Suprapubic skin (tissue), 4 donors: ENCODE measurements around the gene PDE9A. TPM values are rescaled to one million over a fixed set of nuclear protein-coding genes. Genes with fewer than 3 reads are reported as not detected.
A peak's percentile ranks its signal among the peaks of the same experiment; 100 is the strongest.

Experiments used
- DNase-seq, 2 donors: peaks; one replicate each; pipeline ENCODE4 v3.0.0-alpha.2; 2019; ENCODE audit warnings: low spot score in 2 of 2
- H3K27ac ChIP-seq: fragments of 200-600 bp; sonication (generic); one replicate; pipeline ENCODE4 v1.5.1; 2019
- H3K27me3 ChIP-seq: fragments of 200-600 bp; sonication (generic); one replicate; pipeline ENCODE4 v1.5.1; 2019
- H3K36me3 ChIP-seq: fragments of 200-600 bp; sonication (generic); one replicate; pipeline ENCODE4 v1.5.1; 2019
- H3K4me1 ChIP-seq: fragments of 200-600 bp; sonication (generic); one replicate; pipeline ENCODE4 v1.5.1; 2019
- H3K4me3 ChIP-seq: fragments of 200-600 bp; sonication (generic); one replicate; pipeline ENCODE4 v1.5.1; 2019; ENCODE audit warnings: mild to moderate bottlenecking
- H3K9me3 ChIP-seq: fragments of 200-600 bp; sonication (generic); one replicate; pipeline ENCODE4 v1.5.1; 2019
- CTCF ChIP-seq, 2 donors: fragments of 200-600 bp in 1 of 2; fragments of 450-650 bp in 1 of 2; sonication (generic) in 1 of 2; IDR thresholded peaks; one replicate each; pipeline ENCODE4 v1.5.1; 2016 to 2019; ENCODE audit warnings: antibody characterized with exemption in 2 of 2, mild to moderate bottlenecking in 1 of 2, moderate library complexity in 1 of 2
- EP300 ChIP-seq: sonication (generic); formaldehyde crosslinking; IDR thresholded peaks from one replicate; pipeline ENCODE4 v1.6.1; 2017; ENCODE audit warnings: antibody characterized with exemption
- POLR2A ChIP-seq, 2 donors: fragments of 450-650 bp; IDR thresholded peaks; one replicate each; pipeline ENCODE4 v1.6.1; 2017; ENCODE audit warnings: antibody characterized with exemption in 2 of 2, mild to moderate bottlenecking in 2 of 2, moderate library complexity in 2 of 2
- POLR2AphosphoS5 ChIP-seq, 3 donors: sonication (generic); formaldehyde crosslinking; IDR thresholded peaks; one replicate each; pipeline ENCODE4 v1.6.1; 2017; ENCODE audit warnings: antibody characterized with exemption in 3 of 3
- WGBS: methylation state at CpG from one replicate; pipeline ENCODE4 v1.1.5; 2018; 5-methylcytosine and 5-hydroxymethylcytosine counted together
- total RNA-seq, 4 donors: library from RNA; depleted of rRNA; stranded (reverse); fragments of >200 nt; gene quantifications; one replicate each; pipeline ENCODE4 v1.1.0, GENCODE V29; 2016

Gene PDE9A
- total RNA-seq = 10 to 100 TPM in 1 of 4 donors, 1 to 10 TPM in 3; 4.5 to 12.0 (median 7.1) TPM

GRCh38 chr21:42653231-42654061, at the start of gene PDE9A:
Gene PDE9A (plus strand): TSS chr21:42653621. CDS start chr21:42653815, 194 bp downstream.
- H3K4me1 ChIP-seq = peaks cover 34% of the 10 kb centered on the region
- under 1% methylated on average over 53 of the region's 91 CpGs for WGBS
- H3K36me3 ChIP-seq = no peaks in the 10 kb centered on the region
- peaks cover 47% of the 10 kb centered on the region for H3K27me3 ChIP-seq
- H3K27ac ChIP-seq = peak within 1 kb of the TSS; percentile 54
- TF ChIP-seq POLR2AphosphoS5 (IDR thresholded peaks at IDR 0.05) (no peak), CTCF (IDR thresholded peaks at IDR 0.05) (no peak), EP300 (no peak), POLR2A (IDR thresholded peaks at IDR 0.05) (no peak)
- no peaks in the 10 kb centered on the region for H3K9me3 ChIP-seq
- H3K4me3 ChIP-seq = peak within 1 kb of the TSS; percentile 61
- DNase-seq = no peak

- H3K36me3 ChIP-seq = no peaks in the 10 kb centered on the region
- H3K4me1 ChIP-seq = no peaks in the 10 kb centered on the region
- TF ChIP-seq EP300 (no peak), POLR2A (IDR thresholded peaks at IDR 0.05) (no peak), POLR2AphosphoS5 (IDR thresholded peaks at IDR 0.05) (no peak), CTCF (IDR thresholded peaks at IDR 0.05) (no peak)
- H3K27ac ChIP-seq = no peak overlapping the region
- H3K4me3 ChIP-seq = no peak overlapping the region
- WGBS = 62% methylated on average over 4 of the region's 4 CpGs
- H3K9me3 ChIP-seq = peaks cover 4% of the 10 kb centered on the region
- no peaks in the 10 kb centered on the region for H3K27me3 ChIP-seq
- DNase-seq = peak; percentile 6 to 15
These were observed 46.3 kb upstream of the PDE9A start for GRCh38 chr21:42607102-42607501.

- H3K9me3 ChIP-seq = peaks cover 4% of the 10 kb centered on the region
- H3K27me3 ChIP-seq = no peaks in the 10 kb centered on the region
- no peak overlapping the region for H3K27ac ChIP-seq
- TF ChIP-seq CTCF (IDR thresholded peaks at IDR 0.05) (no peak), EP300 (no peak), POLR2A (IDR thresholded peaks at IDR 0.05) (no peak), POLR2AphosphoS5 (IDR thresholded peaks at IDR 0.05) (no peak)
- peak; percentile 3 to 23 for DNase-seq
- H3K36me3 ChIP-seq = no peaks in the 10 kb centered on the region
- no peaks in the 10 kb centered on the region for H3K4me1 ChIP-seq
- H3K4me3 ChIP-seq = no peak overlapping the region
- 56% methylated on average over 5 of the region's 5 CpGs for WGBS
These were observed 45.8 kb upstream of the PDE9A start for GRCh38 chr21:42607525-42608102.

- Histone ChIP-seq H3K27ac (no peak overlapping the region), H3K9me3 (peaks cover 4% of the 10 kb centered on the region), H3K4me1 (no peaks in the 10 kb centered on the region), H3K27me3 (no peaks in the 10 kb centered on the region), H3K4me3 (no peak overlapping the region), H3K36me3 (no peaks in the 10 kb centered on the region)
- TF ChIP-seq POLR2A (IDR thresholded peaks at IDR 0.05) = no peak
- no peak for TF ChIP-seq CTCF (IDR thresholded peaks at IDR 0.05)
- no peak for TF ChIP-seq EP300
- no peak for TF ChIP-seq POLR2AphosphoS5 (IDR thresholded peaks at IDR 0.05)
- 74% methylated on average over 4 of the region's 4 CpGs for WGBS
- DNase-seq = peak in 1 of 2 donors; percentile 19
These were observed 45.0 kb upstream of the PDE9A start for GRCh38 chr21:42608446-42608845.

GRCh38 chr21:42609811-42610210, 43.6 kb upstream of the PDE9A start:
- peak; percentile 51 to 65 for DNase-seq
- Histone ChIP-seq H3K4me1 (peaks cover 7% of the 10 kb centered on the region), H3K27me3 (no peaks in the 10 kb centered on the region), H3K9me3 (no peaks in the 10 kb centered on the region), H3K36me3 (no peaks in the 10 kb centered on the region), H3K27ac (no peak overlapping the region), H3K4me3 (no peak overlapping the region)
- TF ChIP-seq POLR2AphosphoS5 (IDR thresholded peaks at IDR 0.05) = no peak
- TF ChIP-seq POLR2A (IDR thresholded peaks at IDR 0.05) = no peak
- no peak for TF ChIP-seq CTCF (IDR thresholded peaks at IDR 0.05)
- TF ChIP-seq EP300 = no peak
- 70% methylated on average over 2 of the region's 2 CpGs for WGBS
